DMS53 treated with DMSO at 0.1 percent for 48 hours (cell line): Measurements from ENCODE around the gene ARID1B.

Experiments used
- DNase-seq: peaks from one replicate; lab custom pipeline; 2025; ENCODE audit not compliant: unreplicated experiment; lab: John Stamatoyannopoulos, UW

ARID1B gene

GRCh38 chr6:157218371-157219198, 441.4 kb downstream of the ARID1B start:
- DNase-seq: no peak

GRCh38 chr6:157219201-157220200, 442.3 kb downstream of the ARID1B start:
- no peak for DNase-seq

- DNase-seq: no peak
These were observed 443.3 kb downstream of the ARID1B start for GRCh38 chr6:157220485-157220884.

GRCh38 chr6:157221049-157221816, 444.1 kb downstream of the ARID1B start:
- peak; percentile 63 for DNase-seq

- no peak for DNase-seq
These were observed 444.6 kb downstream of the ARID1B start for GRCh38 chr6:157221817-157222175.

- no peak for DNase-seq
These were observed 445.2 kb downstream of the ARID1B start for GRCh38 chr6:157222201-157222981.

- DNase-seq: no peak
These were observed 445.8 kb downstream of the ARID1B start for GRCh38 chr6:157223021-157223430.

GRCh38 chr6:157223511-157223910, 446.3 kb downstream of the ARID1B start:
- DNase-seq: no peak

GRCh38 chr6:157224178-157224950, 447.2 kb downstream of the ARID1B start:
- no peak for DNase-seq

GRCh38 chr6:157224951-157225574, 447.9 kb downstream of the ARID1B start:
- DNase-seq: no peak

GRCh38 chr6:157225575-157225995, 448.4 kb downstream of the ARID1B start:
- no peak for DNase-seq

- no peak for DNase-seq
These were observed 448.9 kb downstream of the ARID1B start for GRCh38 chr6:157226026-157226625.

GRCh38 chr6:157226761-157227160, 449.6 kb downstream of the ARID1B start:
- no peak for DNase-seq

- DNase-seq: no peak
These were observed 450.3 kb downstream of the ARID1B start for GRCh38 chr6:157227202-157228166.

GRCh38 chr6:157228426-157229131, 451.4 kb downstream of the ARID1B start:
- peak; percentile 45 for DNase-seq

GRCh38 chr6:157229132-157229618, 452.0 kb downstream of the ARID1B start:
- DNase-seq: peak; percentile 64

GRCh38 chr6:157229713-157230112, 452.5 kb downstream of the ARID1B start:
- DNase-seq: peak; percentile 91
